ENCODE results near the gene FYB1.

GRCh38 chr5:39206630-39207321 lies 12.6 kb downstream of the FYB1 start:
- no peak for TF ChIP-seq POLR2AphosphoS5 (IDR thresholded peaks at IDR 0.05)
- TF ChIP-seq, protein P1, sequence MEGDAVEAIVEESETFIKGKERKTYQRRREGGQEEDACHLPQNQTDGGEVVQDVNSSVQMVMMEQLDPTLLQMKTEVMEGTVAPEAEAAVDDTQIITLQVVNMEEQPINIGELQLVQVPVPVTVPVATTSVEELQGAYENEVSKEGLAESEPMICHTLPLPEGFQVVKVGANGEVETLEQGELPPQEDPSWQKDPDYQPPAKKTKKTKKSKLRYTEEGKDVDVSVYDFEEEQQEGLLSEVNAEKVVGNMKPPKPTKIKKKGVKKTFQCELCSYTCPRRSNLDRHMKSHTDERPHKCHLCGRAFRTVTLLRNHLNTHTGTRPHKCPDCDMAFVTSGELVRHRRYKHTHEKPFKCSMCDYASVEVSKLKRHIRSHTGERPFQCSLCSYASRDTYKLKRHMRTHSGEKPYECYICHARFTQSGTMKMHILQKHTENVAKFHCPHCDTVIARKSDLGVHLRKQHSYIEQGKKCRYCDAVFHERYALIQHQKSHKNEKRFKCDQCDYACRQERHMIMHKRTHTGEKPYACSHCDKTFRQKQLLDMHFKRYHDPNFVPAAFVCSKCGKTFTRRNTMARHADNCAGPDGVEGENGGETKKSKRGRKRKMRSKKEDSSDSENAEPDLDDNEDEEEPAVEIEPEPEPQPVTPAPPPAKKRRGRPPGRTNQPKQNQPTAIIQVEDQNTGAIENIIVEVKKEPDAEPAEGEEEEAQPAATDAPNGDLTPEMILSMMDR (IDR thresholded peaks at IDR 0.05) = no peak
